GM12878 (cell line): ENCODE measurements around the gene SUN5.

Source experiments
- CREB1 ChIP-seq: IDR thresholded peaks from 2 replicates; pipeline ENCODE4 v1.6.1; 2012; ENCODE audit warnings: low read depth, mild to moderate bottlenecking, inconsistent platforms
- FOXM1 ChIP-seq: IDR thresholded peaks from 2 replicates; pipeline ENCODE4 v1.6.1; 2012; ENCODE audit warnings: low read depth, mild to moderate bottlenecking, inconsistent platforms, low read length, moderate library complexity
- JUNB ChIP-seq: IDR thresholded peaks from 2 replicates; pipeline ENCODE4 v1.6.1; 2016; ENCODE audit warnings: antibody characterized with exemption, mild to moderate bottlenecking
- SIX5 ChIP-seq: IDR thresholded peaks from 2 replicates; pipeline ENCODE4 v1.6.1; 2011; ENCODE audit warnings: mild to moderate bottlenecking, low read depth, low read length, moderate library complexity; ENCODE audit not compliant: severe bottlenecking
- TF ChIP-seq, protein P1 (sequence below): IDR thresholded peaks from 2 replicates; pipeline ENCODE4 v1.6.1; 2012; ENCODE audit warnings: low read length, inconsistent platforms
- TF ChIP-seq, protein P2 (sequence below), 3 experiments: IDR thresholded peaks in 2 of 3; conservative IDR thresholded peaks in 1 of 3; 2 replicates each; pipeline ENCODE4 v1.5.1; 2011; ENCODE audit warnings: low read depth in 3 of 3, low read length in 3 of 3, mild to moderate bottlenecking in 3 of 3, control low read depth in 2 of 3, moderate library complexity in 2 of 3, inconsistent platforms in 1 of 3, mixed read lengths in 1 of 3; ENCODE audit not compliant: control insufficient read depth in 2 of 3, insufficient read depth in 1 of 3; ENCODE audit errors: extremely low read depth in 1 of 3

DNA sequence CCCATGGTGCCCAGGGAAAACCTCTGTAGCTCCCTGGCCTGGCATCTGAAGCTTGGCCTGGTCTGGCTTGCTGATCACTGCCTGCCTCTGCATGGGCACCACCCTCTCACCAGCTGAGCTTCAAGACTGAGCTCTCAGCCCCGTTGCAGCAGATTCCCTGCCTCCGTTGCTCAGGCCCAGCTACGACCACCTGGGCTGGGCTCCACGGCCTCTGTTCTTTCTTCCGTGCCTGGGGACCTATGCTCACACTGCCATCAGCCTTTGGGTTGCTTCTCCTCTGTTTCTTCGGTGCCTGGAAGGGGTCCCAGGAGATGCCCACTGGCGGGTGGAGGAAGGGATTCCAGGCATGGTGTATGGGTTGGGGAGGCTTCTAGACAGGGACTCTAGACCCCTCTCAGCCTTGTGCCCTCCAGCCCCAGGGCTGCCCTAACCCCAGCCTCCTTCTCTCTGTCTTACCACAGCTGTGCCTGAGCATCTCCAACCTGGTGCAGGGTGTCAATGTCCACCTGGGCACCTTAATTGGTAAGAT is 12.4 kb upstream of the SUN5 start:
- no peak for TF ChIP-seq CREB1
- TF ChIP-seq, protein P1, sequence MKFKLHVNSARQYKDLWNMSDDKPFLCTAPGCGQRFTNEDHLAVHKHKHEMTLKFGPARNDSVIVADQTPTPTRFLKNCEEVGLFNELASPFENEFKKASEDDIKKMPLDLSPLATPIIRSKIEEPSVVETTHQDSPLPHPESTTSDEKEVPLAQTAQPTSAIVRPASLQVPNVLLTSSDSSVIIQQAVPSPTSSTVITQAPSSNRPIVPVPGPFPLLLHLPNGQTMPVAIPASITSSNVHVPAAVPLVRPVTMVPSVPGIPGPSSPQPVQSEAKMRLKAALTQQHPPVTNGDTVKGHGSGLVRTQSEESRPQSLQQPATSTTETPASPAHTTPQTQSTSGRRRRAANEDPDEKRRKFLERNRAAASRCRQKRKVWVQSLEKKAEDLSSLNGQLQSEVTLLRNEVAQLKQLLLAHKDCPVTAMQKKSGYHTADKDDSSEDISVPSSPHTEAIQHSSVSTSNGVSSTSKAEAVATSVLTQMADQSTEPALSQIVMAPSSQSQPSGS, result no peak
- TF ChIP-seq FOXM1, result no peak
- TF ChIP-seq, protein P2, sequence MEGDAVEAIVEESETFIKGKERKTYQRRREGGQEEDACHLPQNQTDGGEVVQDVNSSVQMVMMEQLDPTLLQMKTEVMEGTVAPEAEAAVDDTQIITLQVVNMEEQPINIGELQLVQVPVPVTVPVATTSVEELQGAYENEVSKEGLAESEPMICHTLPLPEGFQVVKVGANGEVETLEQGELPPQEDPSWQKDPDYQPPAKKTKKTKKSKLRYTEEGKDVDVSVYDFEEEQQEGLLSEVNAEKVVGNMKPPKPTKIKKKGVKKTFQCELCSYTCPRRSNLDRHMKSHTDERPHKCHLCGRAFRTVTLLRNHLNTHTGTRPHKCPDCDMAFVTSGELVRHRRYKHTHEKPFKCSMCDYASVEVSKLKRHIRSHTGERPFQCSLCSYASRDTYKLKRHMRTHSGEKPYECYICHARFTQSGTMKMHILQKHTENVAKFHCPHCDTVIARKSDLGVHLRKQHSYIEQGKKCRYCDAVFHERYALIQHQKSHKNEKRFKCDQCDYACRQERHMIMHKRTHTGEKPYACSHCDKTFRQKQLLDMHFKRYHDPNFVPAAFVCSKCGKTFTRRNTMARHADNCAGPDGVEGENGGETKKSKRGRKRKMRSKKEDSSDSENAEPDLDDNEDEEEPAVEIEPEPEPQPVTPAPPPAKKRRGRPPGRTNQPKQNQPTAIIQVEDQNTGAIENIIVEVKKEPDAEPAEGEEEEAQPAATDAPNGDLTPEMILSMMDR (IDR thresholded peaks at IDR 0.05 in 2 of 3, conservative IDR thresholded peaks at IDR 0.05 in 1 of 3; ENCODE audit: control insufficient read depth in 2 of 3, extremely low read depth in 1 of 3, insufficient read depth in 1 of 3, low read depth in 3 of 3, low read length in 3 of 3), result no peak
- no peak for TF ChIP-seq JUNB
- no peak for TF ChIP-seq SIX5
